HepG2 (cell line): ENCODE measurements around the gene TOM1L1.

Experiments used
- PHF8 ChIP-seq: sonication (generic); formaldehyde crosslinking; IDR thresholded peaks from 2 replicates; pipeline ENCODE4 v1.5.0; 2020; ENCODE audit warnings: missing genetic modification reagents
- ZNF251 ChIP-seq: sonication (generic); formaldehyde crosslinking; IDR thresholded peaks from 2 replicates; pipeline ENCODE4 v1.9.0; 2021; ENCODE audit warnings: mild to moderate bottlenecking, missing genetic modification reagents

DNA sequence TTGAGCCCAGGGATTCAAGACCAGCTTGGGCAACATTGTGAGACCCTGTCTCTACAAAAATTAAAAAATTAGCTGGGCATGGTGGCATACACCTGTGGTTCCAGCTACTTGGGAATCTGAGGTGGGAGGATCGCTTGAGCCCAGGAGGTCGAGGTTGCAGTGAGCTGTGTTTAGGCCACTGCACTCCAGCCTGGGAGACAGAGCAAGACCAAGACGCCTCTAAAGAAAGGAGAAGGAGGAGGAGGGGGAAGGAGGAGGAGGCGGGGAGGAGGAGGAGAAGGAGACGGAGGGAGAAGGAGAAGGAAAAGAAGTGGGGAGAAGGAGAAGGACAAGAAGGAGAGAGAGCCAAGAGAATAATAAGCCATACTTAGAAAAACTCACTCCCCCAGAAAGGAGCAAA, 103.8 kb downstream of the TOM1L1 start:
- TF ChIP-seq ZNF251 (CRISPR knock-in tag) (no peak), PHF8 (no peak)
